Astrocyte of the cerebellum (primary cell): ENCODE measurements around the gene ITPR3.
A peak's percentile ranks its signal among the peaks of the same experiment; 100 is the strongest.

ENCODE experiments used
- DNase-seq: peaks from one replicate; pipeline ENCODE4 v3.0.0-alpha.2; 2011; ENCODE audit warnings: low read depth
- H3K4me3 ChIP-seq: 2 replicates; pipeline ENCODE4 v1.5.1; 2011; ENCODE audit warnings: mild to moderate bottlenecking, low read depth, low read length, moderate library complexity
- CTCF ChIP-seq: IDR thresholded peaks from 2 replicates; pipeline ENCODE4 v1.5.1; 2012; ENCODE audit warnings: low read length, low read depth, moderate library complexity, mild to moderate bottlenecking; ENCODE audit errors: missing control alignments
- in situ Hi-C: cut with HindIII; loops from 2 replicates; pipeline ENCODE4 v1.10.0; 2017; ENCODE audit warnings: low sequenced_read_pairs

Gene ITPR3

GRCh38 chr6:33578164-33578563, 43.0 kb upstream of the ITPR3 start:
- no peak for TF ChIP-seq CTCF
- in situ Hi-C loops = no loop called here
- H3K4me3 ChIP-seq = no peak overlapping the region
- no peak for DNase-seq

- TF ChIP-seq CTCF = no peak
- no peak for DNase-seq
- peak overlapping the region; percentile 62 for H3K4me3 ChIP-seq
- in situ Hi-C loops = no loop called here
These were observed 42.5 kb upstream of the ITPR3 start for GRCh38 chr6:33578588-33579011.

- peak; percentile 61 for TF ChIP-seq CTCF
- in situ Hi-C loops = loop anchor here (10.0 kb wide), 1 partner anchor 185 kb away; no protein-coding TSS in a partner anchor
- peak; percentile 66 for DNase-seq
- H3K4me3 ChIP-seq = peak within 1 kb of the TSS; percentile 62
These were observed 41.1 kb upstream of the ITPR3 start, which contains the start of gene BAK1 for GRCh38 chr6:33579828-33580714. BAK1 (minus strand) TSS chr6:33580276; CDS start chr6:33577604, 2,672 bp downstream.

DNA sequence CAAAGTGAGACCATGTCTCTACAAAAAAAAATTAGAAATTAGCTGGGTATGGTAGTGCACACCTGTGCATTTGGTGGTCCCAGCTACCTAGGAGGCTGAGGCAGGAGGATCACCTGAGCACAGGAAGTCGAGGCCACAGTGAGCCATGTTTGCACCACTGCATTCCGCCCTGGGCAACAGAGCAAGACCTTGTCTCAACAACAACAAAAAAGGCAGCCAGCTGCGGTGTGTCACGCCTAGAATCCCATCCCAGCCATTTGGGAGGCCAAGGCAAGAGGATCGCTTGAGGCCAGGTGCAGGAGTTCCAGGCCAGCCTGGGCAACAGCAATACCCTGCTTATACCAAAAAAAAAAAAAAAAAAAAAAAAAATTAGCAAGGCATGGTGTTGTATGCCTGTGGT, 39.9 kb upstream of the ITPR3 start:
- in situ Hi-C loops = loop anchor here (10.0 kb wide), 1 partner anchor 184 kb away; no protein-coding TSS in a partner anchor
- H3K4me3 ChIP-seq = no peak overlapping the region
- no peak for TF ChIP-seq CTCF
- no peak for DNase-seq

- in situ Hi-C loops = loop anchor here (10.0 kb wide), 1 partner anchor 181 kb away; no protein-coding TSS in a partner anchor
- DNase-seq = no peak
- TF ChIP-seq CTCF = peak; percentile 51
- no peak overlapping the region for H3K4me3 ChIP-seq
These were observed 37.4 kb upstream of the ITPR3 start for GRCh38 chr6:33583591-33584155.

DNA sequence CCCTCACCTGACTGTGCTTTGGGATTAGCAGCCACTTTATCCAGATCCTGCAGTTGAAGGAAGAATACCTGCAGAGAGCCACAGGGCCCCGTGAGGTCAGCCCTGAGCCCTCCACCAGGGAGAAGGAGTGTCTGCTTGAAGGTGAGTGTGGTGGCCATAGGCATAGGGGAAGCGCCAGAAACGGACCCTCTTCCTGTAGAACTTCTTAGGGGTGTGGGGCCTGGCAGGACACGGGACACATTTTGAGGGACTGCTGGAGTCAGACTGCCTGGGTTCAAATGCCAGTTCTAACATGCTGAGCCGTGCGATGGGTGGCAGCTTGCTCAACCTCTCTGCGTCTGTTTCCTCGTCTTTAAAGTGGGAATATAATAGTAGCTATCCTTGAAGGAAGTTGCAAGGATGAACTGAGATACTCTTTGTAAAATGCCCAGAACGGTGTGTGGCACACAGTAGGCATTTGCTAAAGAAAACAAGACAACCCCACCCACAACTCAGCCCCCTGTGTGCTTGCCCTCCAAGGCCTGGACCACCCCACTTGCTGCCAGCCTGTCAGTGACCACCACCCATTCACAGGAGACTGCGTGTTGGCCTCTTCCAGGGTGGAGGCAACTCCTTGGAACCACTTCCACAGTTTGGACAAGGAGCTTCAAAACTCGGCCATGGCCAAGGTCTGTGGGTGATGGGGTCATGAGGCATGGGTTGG, 36.3 kb upstream of the ITPR3 start:
- in situ Hi-C loops = loop anchor here (5.0 to 10.0 kb wide), 2 partner anchors 77 to 180 kb away; no protein-coding TSS in a partner anchor
- no peak overlapping the region for H3K4me3 ChIP-seq
- no peak for DNase-seq
- no peak for TF ChIP-seq CTCF
